WTC11 (cell line): ENCODE measurements around the gene EXOSC5. TPM values are rescaled to one million over a fixed set of nuclear protein-coding genes. Genes with fewer than 3 reads are reported as not detected.

Experiments used
- ATAC-seq: fragments of 200-7000 bp; cut with Tn5 transposase; 2 replicates; pipeline ENCODE4 v1.10.0; 2021; ENCODE audit warnings: mild to moderate bottlenecking, moderate library complexity
- CTCF ChIA-PET: fragments of 300-600 bp; sonication (Branson Sonifier 250); formaldehyde crosslinking; loops from one replicate; lab custom pipeline; 2021; ENCODE audit warnings: antibody characterized with exemption; lab: Charles Lee
- POLR2A ChIA-PET: fragments of 350-600 bp; sonication (Branson Sonifier 250); formaldehyde crosslinking; loops from one replicate; lab custom pipeline; 2021; ENCODE audit warnings: antibody characterized with exemption; lab: Charles Lee
- DNase-seq: peaks from one replicate; pipeline ENCODE4 v3.0.0; 2021; ENCODE audit warnings: low spot score
- H3K27ac Mint-ChIP-seq: 2 replicates; pipeline ENCODE4 v1.8.0; 2021; ENCODE audit warnings: mixed read lengths
- H3K27me3 Mint-ChIP-seq: 2 replicates; pipeline ENCODE4 v1.8.0; 2021; ENCODE audit warnings: low read depth, mild to moderate bottlenecking, moderate library complexity, mixed read lengths
- H3K36me3 Mint-ChIP-seq: 2 replicates; pipeline ENCODE4 v1.8.0; 2021; ENCODE audit warnings: mixed read lengths
- H3K4me1 Mint-ChIP-seq: 2 replicates; pipeline ENCODE4 v1.8.0; 2022; ENCODE audit warnings: mixed read lengths
- H3K4me3 Mint-ChIP-seq: 2 replicates; pipeline ENCODE4 v1.8.0; 2021; ENCODE audit warnings: mild to moderate bottlenecking, moderate library complexity, mixed read lengths
- H3K9me3 Mint-ChIP-seq: 2 replicates; pipeline ENCODE4 v1.8.0; 2021; ENCODE audit warnings: mixed read lengths
- ETV6 ChIP-seq: sonication (generic); formaldehyde crosslinking; IDR thresholded peaks from 2 replicates; pipeline ENCODE4 v1.8.1; 2022; ENCODE audit warnings: mild to moderate bottlenecking, missing genetic modification reagents
- FOXP1 ChIP-seq: sonication (generic); formaldehyde crosslinking; IDR thresholded peaks from 2 replicates; pipeline ENCODE4 v1.8.0; 2022; ENCODE audit warnings: missing genetic modification reagents, mild to moderate bottlenecking, moderate library complexity, borderline replicate concordance
- GABPB1 ChIP-seq: sonication (generic); formaldehyde crosslinking; IDR thresholded peaks from 2 replicates; pipeline ENCODE4 v1.8.1; 2023; ENCODE audit warnings: mild to moderate bottlenecking, missing genetic modification reagents
- RELA ChIP-seq: sonication (generic); formaldehyde crosslinking; IDR thresholded peaks from 2 replicates; pipeline ENCODE4 v1.8.1; 2022; ENCODE audit warnings: missing genetic modification reagents, mild to moderate bottlenecking, borderline replicate concordance
- TEAD4 ChIP-seq: sonication (generic); formaldehyde crosslinking; IDR thresholded peaks from 2 replicates; pipeline ENCODE4 v1.8.0; 2022; ENCODE audit warnings: mild to moderate bottlenecking, missing genetic modification reagents
- total RNA-seq: library from RNA; stranded (reverse); gene quantifications from 3 replicates; pipeline ENCODE4 v1.2.3, GENCODE V29; 2021
- TF ChIP-seq, protein P1 (sequence below): sonication (generic); formaldehyde crosslinking; IDR thresholded peaks from 2 replicates; pipeline ENCODE4 v1.8.1; 2022; ENCODE audit warnings: low read depth, missing genetic modification reagents, borderline replicate concordance
- TF ChIP-seq, protein P2 (sequence below): sonication (generic); formaldehyde crosslinking; IDR thresholded peaks from 2 replicates; pipeline ENCODE4 v1.8.1; 2023; ENCODE audit warnings: mild to moderate bottlenecking, missing genetic modification reagents
- TF ChIP-seq, protein P3 (sequence below): sonication (generic); formaldehyde crosslinking; IDR thresholded peaks from 2 replicates; pipeline ENCODE4 v1.8.1; 2023; ENCODE audit warnings: mild to moderate bottlenecking, missing genetic modification reagents, moderate library complexity
- TF ChIP-seq, protein P4 (sequence below): sonication (generic); formaldehyde crosslinking; IDR thresholded peaks from 2 replicates; pipeline ENCODE4 v1.8.0; 2022; ENCODE audit warnings: mild to moderate bottlenecking, missing genetic modification reagents
- TF ChIP-seq, protein P5 (sequence below): fragments of 250-450 bp; sonication (Bioruptor Pico); IDR thresholded peaks from 2 replicates; pipeline ENCODE4 v1.9.0; 2021; ENCODE audit warnings: moderate library complexity, mild to moderate bottlenecking, inconsistent platforms, borderline replicate concordance
- TF ChIP-seq, protein P6 (sequence below): fragments of 250-450 bp; sonication (Bioruptor Pico); IDR thresholded peaks from 2 replicates; pipeline ENCODE4 v2.1.2; 2022; ENCODE audit warnings: mild to moderate bottlenecking, moderate library complexity
- TF ChIP-seq, protein P7 (sequence below): sonication (generic); formaldehyde crosslinking; IDR thresholded peaks from 2 replicates; pipeline ENCODE4 v1.8.0; 2023; ENCODE audit warnings: mild to moderate bottlenecking, missing genetic modification reagents
- TF ChIP-seq, protein P8 (sequence below): sonication (generic); formaldehyde crosslinking; IDR thresholded peaks from 2 replicates; pipeline ENCODE4 v1.8.1; 2023; ENCODE audit warnings: mild to moderate bottlenecking, missing genetic modification reagents, borderline replicate concordance
- TF ChIP-seq, protein P9 (sequence below): sonication (generic); formaldehyde crosslinking; IDR thresholded peaks from 2 replicates; pipeline ENCODE4 v1.8.0; 2022; ENCODE audit warnings: mild to moderate bottlenecking, missing genetic modification reagents

The EXOSC5 gene
- total RNA-seq, 1 experiment from 2014 or later = 56.4 TPM

DNA sequence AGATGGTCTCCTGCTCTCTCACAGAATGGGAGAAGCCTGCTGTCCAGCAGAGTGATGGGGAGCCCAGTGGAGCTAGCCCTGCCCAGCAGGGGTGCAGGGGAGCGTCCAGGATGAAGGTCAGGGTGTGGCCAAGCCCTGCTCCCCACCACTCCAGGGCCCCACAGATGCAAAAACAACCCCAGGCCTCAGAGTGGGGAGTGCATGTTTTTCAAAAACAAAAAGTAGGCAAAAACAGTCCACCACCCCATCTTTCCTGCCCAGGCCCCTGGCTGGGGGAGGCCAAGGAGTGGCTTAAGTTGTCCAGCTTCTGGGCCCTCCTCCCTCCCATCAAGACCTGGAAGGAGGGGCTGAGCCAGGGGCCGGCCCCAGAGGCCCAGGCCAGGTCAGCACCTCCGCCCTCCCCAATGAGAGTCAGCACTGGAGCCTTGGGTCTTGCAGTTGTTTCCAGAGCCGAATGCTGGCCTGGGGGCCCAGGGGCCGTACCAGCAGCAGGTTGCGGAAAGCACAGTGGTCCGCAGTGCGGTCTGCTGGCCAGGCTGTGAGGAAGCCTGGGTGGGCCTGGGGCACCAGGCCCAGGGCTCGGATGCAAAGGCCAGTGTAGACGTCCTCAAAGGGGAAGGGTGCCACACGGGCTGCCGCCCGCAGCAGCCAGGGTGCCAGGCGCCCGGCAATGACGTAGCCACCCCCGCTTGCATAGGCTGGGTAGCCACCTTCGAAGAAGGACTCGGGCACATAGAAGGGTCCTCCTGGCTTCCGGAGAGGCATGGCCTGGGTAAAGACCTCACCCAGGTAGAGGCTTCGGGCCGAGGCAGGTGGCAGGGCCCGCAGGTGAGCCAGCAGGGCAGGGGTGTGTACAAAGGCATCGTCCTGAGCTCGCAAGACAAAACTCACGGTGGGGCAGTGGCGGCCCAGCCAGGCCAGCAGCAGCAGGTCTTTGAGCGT is 28.3 kb upstream of the EXOSC5 start (continued):
- TF ChIP-seq, protein P1, sequence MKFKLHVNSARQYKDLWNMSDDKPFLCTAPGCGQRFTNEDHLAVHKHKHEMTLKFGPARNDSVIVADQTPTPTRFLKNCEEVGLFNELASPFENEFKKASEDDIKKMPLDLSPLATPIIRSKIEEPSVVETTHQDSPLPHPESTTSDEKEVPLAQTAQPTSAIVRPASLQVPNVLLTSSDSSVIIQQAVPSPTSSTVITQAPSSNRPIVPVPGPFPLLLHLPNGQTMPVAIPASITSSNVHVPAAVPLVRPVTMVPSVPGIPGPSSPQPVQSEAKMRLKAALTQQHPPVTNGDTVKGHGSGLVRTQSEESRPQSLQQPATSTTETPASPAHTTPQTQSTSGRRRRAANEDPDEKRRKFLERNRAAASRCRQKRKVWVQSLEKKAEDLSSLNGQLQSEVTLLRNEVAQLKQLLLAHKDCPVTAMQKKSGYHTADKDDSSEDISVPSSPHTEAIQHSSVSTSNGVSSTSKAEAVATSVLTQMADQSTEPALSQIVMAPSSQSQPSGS = no peak
- TF ChIP-seq, protein P2, sequence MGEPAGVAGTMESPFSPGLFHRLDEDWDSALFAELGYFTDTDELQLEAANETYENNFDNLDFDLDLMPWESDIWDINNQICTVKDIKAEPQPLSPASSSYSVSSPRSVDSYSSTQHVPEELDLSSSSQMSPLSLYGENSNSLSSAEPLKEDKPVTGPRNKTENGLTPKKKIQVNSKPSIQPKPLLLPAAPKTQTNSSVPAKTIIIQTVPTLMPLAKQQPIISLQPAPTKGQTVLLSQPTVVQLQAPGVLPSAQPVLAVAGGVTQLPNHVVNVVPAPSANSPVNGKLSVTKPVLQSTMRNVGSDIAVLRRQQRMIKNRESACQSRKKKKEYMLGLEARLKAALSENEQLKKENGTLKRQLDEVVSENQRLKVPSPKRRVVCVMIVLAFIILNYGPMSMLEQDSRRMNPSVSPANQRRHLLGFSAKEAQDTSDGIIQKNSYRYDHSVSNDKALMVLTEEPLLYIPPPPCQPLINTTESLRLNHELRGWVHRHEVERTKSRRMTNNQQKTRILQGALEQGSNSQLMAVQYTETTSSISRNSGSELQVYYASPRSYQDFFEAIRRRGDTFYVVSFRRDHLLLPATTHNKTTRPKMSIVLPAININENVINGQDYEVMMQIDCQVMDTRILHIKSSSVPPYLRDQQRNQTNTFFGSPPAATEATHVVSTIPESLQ (CRISPR knock-in tag) = no peak
- TF ChIP-seq RELA (CRISPR knock-in tag) = no peak

DNA sequence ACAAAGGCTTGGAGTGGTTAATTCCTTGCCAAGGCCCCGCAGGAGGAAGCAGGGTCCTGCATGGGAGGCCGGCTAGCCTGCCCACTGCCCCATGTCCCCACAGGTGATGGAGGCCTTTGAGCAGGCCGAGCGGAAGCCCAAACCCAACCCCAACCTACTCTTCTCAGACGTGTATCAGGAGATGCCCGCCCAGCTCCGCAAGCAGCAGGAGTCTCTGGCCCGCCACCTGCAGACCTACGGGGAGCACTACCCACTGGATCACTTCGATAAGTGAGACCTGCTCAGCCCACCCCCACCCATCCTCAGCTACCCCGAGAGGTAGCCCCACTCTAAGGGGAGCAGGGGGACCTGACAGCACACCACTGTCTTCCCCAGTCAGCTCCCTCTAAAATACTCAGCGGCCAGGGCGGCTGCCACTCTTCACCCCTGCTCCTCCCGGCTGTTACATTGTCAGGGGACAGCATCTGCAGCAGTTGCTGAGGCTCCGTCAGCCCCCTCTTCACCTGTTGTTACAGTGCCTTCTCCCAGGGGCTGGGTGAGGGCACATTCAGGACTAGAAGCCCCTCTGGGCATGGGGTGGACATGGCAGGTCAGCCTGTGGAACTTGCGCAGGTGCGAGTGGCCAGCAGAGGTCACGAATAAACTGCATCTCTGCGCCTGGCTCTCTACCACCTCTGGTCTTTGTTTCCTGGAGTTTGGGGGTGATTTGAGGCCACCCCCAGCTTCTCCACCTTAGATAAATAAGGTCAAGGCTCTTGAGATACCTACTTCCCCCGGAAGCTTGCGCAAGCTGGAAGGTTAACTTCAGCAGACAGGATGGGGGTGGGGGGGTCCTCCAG is 27.4 kb upstream of the EXOSC5 start:
- no peak overlapping the region for H3K27ac Mint-ChIP-seq
- H3K9me3 Mint-ChIP-seq = no peaks in the 10 kb centered on the region
- no peak overlapping the region for H3K4me3 Mint-ChIP-seq
- peaks cover 21% of the 10 kb centered on the region for H3K4me1 Mint-ChIP-seq
- POLR2A ChIA-PET = no interaction called here
- no peaks in the 10 kb centered on the region for H3K27me3 Mint-ChIP-seq
- CTCF ChIA-PET = interaction anchor here (0.6 to 2.0 kb wide), 3 partner anchors 11 to 25 kb away, joined by 3 to 6 read pairs (median 3); no protein-coding TSS in a partner anchor
- H3K36me3 Mint-ChIP-seq = peaks cover 3% of the 10 kb centered on the region; the same call in 1 of the 2 replicates
- TF ChIP-seq, protein P3, sequence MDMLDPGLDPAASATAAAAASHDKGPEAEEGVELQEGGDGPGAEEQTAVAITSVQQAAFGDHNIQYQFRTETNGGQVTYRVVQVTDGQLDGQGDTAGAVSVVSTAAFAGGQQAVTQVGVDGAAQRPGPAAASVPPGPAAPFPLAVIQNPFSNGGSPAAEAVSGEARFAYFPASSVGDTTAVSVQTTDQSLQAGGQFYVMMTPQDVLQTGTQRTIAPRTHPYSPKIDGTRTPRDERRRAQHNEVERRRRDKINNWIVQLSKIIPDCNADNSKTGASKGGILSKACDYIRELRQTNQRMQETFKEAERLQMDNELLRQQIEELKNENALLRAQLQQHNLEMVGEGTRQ (CRISPR knock-in tag) = no peak
- TF ChIP-seq, protein P4, sequence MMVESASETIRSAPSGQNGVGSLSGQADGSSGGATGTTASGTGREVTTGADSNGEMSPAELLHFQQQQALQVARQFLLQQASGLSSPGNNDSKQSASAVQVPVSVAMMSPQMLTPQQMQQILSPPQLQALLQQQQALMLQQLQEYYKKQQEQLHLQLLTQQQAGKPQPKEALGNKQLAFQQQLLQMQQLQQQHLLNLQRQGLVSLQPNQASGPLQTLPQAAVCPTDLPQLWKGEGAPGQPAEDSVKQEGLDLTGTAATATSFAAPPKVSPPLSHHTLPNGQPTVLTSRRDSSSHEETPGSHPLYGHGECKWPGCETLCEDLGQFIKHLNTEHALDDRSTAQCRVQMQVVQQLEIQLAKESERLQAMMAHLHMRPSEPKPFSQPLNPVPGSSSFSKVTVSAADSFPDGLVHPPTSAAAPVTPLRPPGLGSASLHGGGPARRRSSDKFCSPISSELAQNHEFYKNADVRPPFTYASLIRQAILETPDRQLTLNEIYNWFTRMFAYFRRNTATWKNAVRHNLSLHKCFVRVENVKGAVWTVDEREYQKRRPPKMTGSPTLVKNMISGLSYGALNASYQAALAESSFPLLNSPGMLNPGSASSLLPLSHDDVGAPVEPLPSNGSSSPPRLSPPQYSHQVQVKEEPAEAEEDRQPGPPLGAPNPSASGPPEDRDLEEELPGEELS = no peak
- TF ChIP-seq, protein P5, sequence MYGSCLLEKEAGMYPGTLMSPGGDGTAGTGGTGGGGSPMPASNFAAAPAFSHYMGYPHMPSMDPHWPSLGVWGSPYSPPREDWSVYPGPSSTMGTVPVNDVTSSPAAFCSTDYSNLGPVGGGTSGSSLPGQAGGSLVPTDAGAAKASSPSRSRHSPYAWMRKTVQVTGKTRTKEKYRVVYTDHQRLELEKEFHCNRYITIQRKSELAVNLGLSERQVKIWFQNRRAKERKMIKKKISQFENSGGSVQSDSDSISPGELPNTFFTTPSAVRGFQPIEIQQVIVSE (CRISPR knock-in tag) = no peak
- TF ChIP-seq GABPB1 (CRISPR knock-in tag) (no peak), ETV6 (no peak), TEAD4 (no peak), FOXP1 (CRISPR knock-in tag) (no peak)
- TF ChIP-seq, protein P6, sequence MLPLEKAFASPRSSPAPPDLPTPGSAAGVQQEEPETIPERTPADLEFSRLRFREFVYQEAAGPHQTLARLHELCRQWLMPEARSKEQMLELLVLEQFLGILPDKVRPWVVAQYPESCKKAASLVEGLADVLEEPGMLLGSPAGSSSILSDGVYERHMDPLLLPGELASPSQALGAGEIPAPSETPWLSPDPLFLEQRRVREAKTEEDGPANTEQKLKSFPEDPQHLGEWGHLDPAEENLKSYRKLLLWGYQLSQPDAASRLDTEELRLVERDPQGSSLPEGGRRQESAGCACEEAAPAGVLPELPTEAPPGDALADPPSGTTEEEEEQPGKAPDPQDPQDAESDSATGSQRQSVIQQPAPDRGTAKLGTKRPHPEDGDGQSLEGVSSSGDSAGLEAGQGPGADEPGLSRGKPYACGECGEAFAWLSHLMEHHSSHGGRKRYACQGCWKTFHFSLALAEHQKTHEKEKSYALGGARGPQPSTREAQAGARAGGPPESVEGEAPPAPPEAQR = no peak
- TF ChIP-seq, protein P7, sequence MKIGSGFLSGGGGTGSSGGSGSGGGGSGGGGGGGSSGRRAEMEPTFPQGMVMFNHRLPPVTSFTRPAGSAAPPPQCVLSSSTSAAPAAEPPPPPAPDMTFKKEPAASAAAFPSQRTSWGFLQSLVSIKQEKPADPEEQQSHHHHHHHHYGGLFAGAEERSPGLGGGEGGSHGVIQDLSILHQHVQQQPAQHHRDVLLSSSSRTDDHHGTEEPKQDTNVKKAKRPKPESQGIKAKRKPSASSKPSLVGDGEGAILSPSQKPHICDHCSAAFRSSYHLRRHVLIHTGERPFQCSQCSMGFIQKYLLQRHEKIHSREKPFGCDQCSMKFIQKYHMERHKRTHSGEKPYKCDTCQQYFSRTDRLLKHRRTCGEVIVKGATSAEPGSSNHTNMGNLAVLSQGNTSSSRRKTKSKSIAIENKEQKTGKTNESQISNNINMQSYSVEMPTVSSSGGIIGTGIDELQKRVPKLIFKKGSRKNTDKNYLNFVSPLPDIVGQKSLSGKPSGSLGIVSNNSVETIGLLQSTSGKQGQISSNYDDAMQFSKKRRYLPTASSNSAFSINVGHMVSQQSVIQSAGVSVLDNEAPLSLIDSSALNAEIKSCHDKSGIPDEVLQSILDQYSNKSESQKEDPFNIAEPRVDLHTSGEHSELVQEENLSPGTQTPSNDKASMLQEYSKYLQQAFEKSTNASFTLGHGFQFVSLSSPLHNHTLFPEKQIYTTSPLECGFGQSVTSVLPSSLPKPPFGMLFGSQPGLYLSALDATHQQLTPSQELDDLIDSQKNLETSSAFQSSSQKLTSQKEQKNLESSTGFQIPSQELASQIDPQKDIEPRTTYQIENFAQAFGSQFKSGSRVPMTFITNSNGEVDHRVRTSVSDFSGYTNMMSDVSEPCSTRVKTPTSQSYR = no peak
- TF ChIP-seq, protein P8, sequence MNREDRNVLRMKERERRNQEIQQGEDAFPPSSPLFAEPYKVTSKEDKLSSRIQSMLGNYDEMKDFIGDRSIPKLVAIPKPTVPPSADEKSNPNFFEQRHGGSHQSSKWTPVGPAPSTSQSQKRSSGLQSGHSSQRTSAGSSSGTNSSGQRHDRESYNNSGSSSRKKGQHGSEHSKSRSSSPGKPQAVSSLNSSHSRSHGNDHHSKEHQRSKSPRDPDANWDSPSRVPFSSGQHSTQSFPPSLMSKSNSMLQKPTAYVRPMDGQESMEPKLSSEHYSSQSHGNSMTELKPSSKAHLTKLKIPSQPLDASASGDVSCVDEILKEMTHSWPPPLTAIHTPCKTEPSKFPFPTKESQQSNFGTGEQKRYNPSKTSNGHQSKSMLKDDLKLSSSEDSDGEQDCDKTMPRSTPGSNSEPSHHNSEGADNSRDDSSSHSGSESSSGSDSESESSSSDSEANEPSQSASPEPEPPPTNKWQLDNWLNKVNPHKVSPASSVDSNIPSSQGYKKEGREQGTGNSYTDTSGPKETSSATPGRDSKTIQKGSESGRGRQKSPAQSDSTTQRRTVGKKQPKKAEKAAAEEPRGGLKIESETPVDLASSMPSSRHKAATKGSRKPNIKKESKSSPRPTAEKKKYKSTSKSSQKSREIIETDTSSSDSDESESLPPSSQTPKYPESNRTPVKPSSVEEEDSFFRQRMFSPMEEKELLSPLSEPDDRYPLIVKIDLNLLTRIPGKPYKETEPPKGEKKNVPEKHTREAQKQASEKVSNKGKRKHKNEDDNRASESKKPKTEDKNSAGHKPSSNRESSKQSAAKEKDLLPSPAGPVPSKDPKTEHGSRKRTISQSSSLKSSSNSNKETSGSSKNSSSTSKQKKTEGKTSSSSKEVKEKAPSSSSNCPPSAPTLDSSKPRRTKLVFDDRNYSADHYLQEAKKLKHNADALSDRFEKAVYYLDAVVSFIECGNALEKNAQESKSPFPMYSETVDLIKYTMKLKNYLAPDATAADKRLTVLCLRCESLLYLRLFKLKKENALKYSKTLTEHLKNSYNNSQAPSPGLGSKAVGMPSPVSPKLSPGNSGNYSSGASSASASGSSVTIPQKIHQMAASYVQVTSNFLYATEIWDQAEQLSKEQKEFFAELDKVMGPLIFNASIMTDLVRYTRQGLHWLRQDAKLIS (CRISPR knock-in tag) = no peak
- TF ChIP-seq, protein P9, sequence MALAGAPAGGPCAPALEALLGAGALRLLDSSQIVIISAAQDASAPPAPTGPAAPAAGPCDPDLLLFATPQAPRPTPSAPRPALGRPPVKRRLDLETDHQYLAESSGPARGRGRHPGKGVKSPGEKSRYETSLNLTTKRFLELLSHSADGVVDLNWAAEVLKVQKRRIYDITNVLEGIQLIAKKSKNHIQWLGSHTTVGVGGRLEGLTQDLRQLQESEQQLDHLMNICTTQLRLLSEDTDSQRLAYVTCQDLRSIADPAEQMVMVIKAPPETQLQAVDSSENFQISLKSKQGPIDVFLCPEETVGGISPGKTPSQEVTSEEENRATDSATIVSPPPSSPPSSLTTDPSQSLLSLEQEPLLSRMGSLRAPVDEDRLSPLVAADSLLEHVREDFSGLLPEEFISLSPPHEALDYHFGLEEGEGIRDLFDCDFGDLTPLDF (CRISPR knock-in tag) = no peak
- TF ChIP-seq, all 79 proteins: peak for 0
- DNase-seq = no peak
- ATAC-seq = no peak
